Esophagus squamous epithelium (tissue), 5 donors: ENCODE measurements around the gene FST. TPM values are rescaled to one million over a fixed set of nuclear protein-coding genes. Genes with fewer than 3 reads are reported as not detected.

Experiments used
- DNase-seq: peaks from one replicate; lab custom pipeline; 2025; lab: John Stamatoyannopoulos, UW
- H3K27ac ChIP-seq, 4 donors: fragments of 200-600 bp; sonication (generic); one replicate each; pipeline ENCODE4 v1.5.1; 2016 to 2019; ENCODE audit warnings: mild to moderate bottlenecking in 1 of 4
- H3K27me3 ChIP-seq, 4 donors: fragments of 200-600 bp; sonication (generic); 1 replicate in 3 of 4; 2 replicates in 1 of 4; pipeline versions ENCODE4 v1.5.1 to v1.6.0; 2017 to 2021; ENCODE audit warnings: antibody characterized with exemption in 1 of 4
- H3K36me3 ChIP-seq, 3 donors: fragments of 200-600 bp; sonication (generic); one replicate each; pipeline ENCODE4 v1.5.1; 2016 to 2019
- H3K4me1 ChIP-seq, 3 donors: fragments of 200-600 bp; sonication (generic); one replicate each; pipeline ENCODE4 v1.5.1; 2017 to 2019
- H3K4me3 ChIP-seq, 4 donors: fragments of 200-600 bp; sonication (generic); 1 replicate in 3 of 4; 2 replicates in 1 of 4; pipeline ENCODE4 v1.5.1; 2016 to 2019; ENCODE audit warnings: mild to moderate bottlenecking in 2 of 4, moderate library complexity in 1 of 4
- H3K9me3 ChIP-seq, 3 donors: fragments of 200-600 bp; sonication (generic); one replicate each; pipeline ENCODE4 v1.5.1; 2016 to 2019
- POLR2A ChIP-seq, 4 donors: fragments of 450-650 bp; IDR thresholded peaks; one replicate each; pipeline ENCODE4 v1.6.1; 2017; ENCODE audit warnings: antibody characterized with exemption in 4 of 4, mild to moderate bottlenecking in 4 of 4, moderate library complexity in 3 of 4
- WGBS, 2 donors: methylation state at CpG; one replicate each; pipeline ENCODE4 v1.1.5; 2018; 5-methylcytosine and 5-hydroxymethylcytosine counted together
- intact Hi-C: fragments of 100-400 bp; cut with DNase I; formaldehyde crosslinking; loops from one replicate; pipeline ENCODE4 v1.15.0; 2022
- total RNA-seq, 4 donors: library from RNA; depleted of rRNA; stranded (reverse); fragments of >200 nt; gene quantifications; one replicate each; pipeline ENCODE4 v1.1.0, GENCODE V29; 2016
- TF ChIP-seq, protein P1 (sequence below), 6 experiments: fragments of 450-650 bp in 4 of 6; fragments of 200-600 bp in 2 of 6; sonication (generic) in 2 of 6; IDR thresholded peaks; one replicate each; pipeline ENCODE4 v1.5.1; 2016 to 2019; ENCODE audit warnings: antibody characterized with exemption in 6 of 6, mild to moderate bottlenecking in 4 of 6, moderate library complexity in 4 of 6
- donor health status: DM: yes; HTN: yes; CAD: no.

Gene FST
- total RNA-seq, 4 donors from 2014 or later, result 1.6 to 11.3 (median 3.3) TPM

DNA sequence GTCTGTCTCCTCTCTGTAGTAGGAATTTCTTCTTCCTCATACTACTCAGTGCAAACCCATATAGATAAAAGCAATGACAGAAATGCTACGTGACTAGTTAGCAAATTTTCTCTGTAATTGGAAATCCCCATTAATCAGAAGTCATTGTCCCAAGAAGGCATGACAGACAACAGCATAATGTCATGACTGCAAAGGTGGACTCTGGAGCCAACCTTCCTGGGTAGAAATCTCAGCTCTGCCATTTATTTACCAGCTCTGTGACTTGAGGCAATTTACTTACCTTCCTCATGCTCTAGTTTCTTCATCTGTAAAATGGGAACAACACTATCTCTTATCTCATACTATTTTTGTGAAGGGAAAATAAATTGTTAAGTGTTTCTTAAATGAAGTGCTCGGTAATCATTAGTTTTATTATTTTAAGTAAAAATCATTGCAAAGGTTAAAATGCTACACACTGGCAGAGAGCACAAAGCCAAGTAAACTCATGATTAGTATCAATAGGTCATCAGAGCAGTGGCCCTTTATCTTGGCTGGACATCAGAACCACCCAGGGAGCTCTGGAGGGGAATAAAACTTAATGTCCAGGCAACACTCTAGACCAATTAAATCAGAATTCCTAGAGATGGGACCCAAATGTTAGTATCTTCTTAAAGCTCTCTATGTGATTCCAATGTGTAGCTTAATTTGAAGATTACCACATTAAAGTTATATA lies 43.8 kb upstream of the FST start:
- H3K4me3 ChIP-seq, result no peak overlapping the region
- H3K4me1 ChIP-seq, result peaks cover 0 to 10% (median 4%) of the 10 kb centered on the region in 3 donors
- H3K9me3 ChIP-seq, result no peaks in the 10 kb centered on the region
- no peak for DNase-seq
- intact Hi-C loops, result loop anchor here (10.0 kb wide), 1 partner anchor 172 kb away; no protein-coding TSS in a partner anchor
- WGBS, 2 donors, result 81 to 82% methylated on average over 2 of the region's 2 CpGs
- H3K36me3 ChIP-seq, result no peaks in the 10 kb centered on the region
- H3K27ac ChIP-seq, result no peak overlapping the region
- TF ChIP-seq POLR2A (IDR thresholded peaks at IDR 0.05), result no peak
- TF ChIP-seq, protein P1, sequence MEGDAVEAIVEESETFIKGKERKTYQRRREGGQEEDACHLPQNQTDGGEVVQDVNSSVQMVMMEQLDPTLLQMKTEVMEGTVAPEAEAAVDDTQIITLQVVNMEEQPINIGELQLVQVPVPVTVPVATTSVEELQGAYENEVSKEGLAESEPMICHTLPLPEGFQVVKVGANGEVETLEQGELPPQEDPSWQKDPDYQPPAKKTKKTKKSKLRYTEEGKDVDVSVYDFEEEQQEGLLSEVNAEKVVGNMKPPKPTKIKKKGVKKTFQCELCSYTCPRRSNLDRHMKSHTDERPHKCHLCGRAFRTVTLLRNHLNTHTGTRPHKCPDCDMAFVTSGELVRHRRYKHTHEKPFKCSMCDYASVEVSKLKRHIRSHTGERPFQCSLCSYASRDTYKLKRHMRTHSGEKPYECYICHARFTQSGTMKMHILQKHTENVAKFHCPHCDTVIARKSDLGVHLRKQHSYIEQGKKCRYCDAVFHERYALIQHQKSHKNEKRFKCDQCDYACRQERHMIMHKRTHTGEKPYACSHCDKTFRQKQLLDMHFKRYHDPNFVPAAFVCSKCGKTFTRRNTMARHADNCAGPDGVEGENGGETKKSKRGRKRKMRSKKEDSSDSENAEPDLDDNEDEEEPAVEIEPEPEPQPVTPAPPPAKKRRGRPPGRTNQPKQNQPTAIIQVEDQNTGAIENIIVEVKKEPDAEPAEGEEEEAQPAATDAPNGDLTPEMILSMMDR (IDR thresholded peaks at IDR 0.05), result no peak
- no peaks in the 10 kb centered on the region for H3K27me3 ChIP-seq

DNA sequence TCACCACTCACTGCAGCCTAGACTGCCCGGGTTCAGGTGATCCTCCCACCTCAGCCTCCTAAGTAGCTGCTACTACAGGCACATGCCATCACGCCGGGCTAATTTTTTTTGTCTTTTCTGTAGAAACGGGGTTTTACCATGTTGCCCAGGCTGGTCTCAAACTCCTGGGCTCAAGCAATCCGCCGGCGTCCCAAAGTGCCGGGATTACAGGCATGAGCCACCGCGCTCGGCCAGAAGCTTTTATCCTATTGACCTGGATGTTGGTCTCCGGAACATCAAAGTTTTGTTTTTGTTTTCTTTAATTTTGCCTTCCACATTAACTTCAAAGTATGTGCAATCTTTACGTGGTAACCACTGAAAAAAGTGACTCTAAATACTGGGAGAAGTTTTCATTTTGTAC lies 42.4 kb upstream of the FST start:
- DNase-seq, result no peak
- WGBS, 2 donors, result 94 to 95% methylated on average over 13 of the region's 13 CpGs
- TF ChIP-seq POLR2A (IDR thresholded peaks at IDR 0.05), result no peak
- TF ChIP-seq, protein P1 (IDR thresholded peaks at IDR 0.05), result no peak
- Histone ChIP-seq H3K4me1 (peaks cover 0 to 10% (median 4%) of the 10 kb centered on the region in 3 donors), H3K27me3 (no peaks in the 10 kb centered on the region), H3K36me3 (no peaks in the 10 kb centered on the region), H3K27ac (no peak overlapping the region), H3K4me3 (no peak overlapping the region), H3K9me3 (no peaks in the 10 kb centered on the region)
- intact Hi-C loops, result loop anchor here (10.0 kb wide), 1 partner anchor 173 kb away; no protein-coding TSS in a partner anchor

- no peak overlapping the region for H3K4me3 ChIP-seq
- WGBS, 2 donors, result 54 to 57% methylated on average over 6 of the region's 6 CpGs
- H3K4me1 ChIP-seq, result peaks cover 0 to 10% (median 4%) of the 10 kb centered on the region in 3 donors
- TF ChIP-seq, protein P1 (IDR thresholded peaks at IDR 0.05), result no peak
- no peak for TF ChIP-seq POLR2A (IDR thresholded peaks at IDR 0.05)
- no peak overlapping the region for H3K27ac ChIP-seq
- DNase-seq, result no peak
- H3K36me3 ChIP-seq, result no peaks in the 10 kb centered on the region
- intact Hi-C loops, result loop anchor here (10.0 kb wide), 1 partner anchor 174 kb away; no protein-coding TSS in a partner anchor
- H3K27me3 ChIP-seq, result no peaks in the 10 kb centered on the region
- H3K9me3 ChIP-seq, result no peaks in the 10 kb centered on the region
Measured at GRCh38 chr5:53438486-53439472, 41.6 kb upstream of the FST start.

DNA sequence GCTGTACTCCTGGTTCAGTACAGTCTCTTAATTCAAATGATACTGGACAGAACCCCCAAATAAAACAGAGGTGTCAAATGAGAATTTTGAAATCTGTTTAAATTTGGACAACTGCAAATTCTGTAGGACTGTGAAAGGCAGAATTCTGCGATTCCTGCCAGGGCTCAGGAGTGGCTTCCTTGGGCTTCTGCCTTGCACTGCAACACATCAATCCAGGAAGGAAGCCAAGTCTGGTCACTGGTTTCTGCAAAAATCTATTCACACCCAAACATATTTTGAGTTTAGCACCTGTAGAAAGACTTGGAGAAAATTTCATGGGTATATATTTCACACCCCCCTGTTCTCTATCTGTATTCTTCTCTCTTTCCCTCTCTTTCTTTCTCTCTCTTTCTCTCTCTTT lies 37.5 kb upstream of the FST start:
- TF ChIP-seq, protein P1 (IDR thresholded peaks at IDR 0.05), result no peak
- no peak for TF ChIP-seq POLR2A (IDR thresholded peaks at IDR 0.05)
- 50 to 67% methylated on average over 1 of the region's 1 CpG for WGBS, 2 donors
- H3K36me3 ChIP-seq, result no peaks in the 10 kb centered on the region
- no peak overlapping the region for H3K4me3 ChIP-seq
- H3K27me3 ChIP-seq, result no peaks in the 10 kb centered on the region
- H3K9me3 ChIP-seq, result no peaks in the 10 kb centered on the region
- no peak overlapping the region for H3K27ac ChIP-seq
- intact Hi-C loops, result no loop called here
- DNase-seq, result no peak
- H3K4me1 ChIP-seq, result peaks cover 0 to 10% (median 4%) of the 10 kb centered on the region in 3 donors
